ENCODE data around the gene LBHD2.

DNA sequence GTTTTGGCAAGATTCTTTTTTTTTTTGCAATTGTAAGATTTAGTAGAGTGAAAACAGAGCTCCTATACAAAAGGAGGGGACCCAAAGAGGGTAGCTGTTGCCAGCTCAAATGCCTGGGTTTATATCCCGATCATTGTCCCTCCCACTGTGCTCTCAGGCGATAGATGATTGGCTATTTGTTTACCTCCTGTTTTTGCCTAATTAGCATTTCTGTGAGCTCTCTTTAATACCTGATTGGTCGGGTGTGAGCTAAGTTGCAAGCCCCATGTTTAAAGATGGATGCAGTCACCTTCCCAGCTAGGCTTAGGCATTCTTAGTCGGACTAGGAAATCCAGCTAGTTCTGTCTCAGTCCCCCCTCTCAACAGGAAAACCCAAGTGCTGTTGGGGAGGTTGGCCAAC, 12.4 kb downstream of the LBHD2 start:
- TF ChIP-seq, protein P1, sequence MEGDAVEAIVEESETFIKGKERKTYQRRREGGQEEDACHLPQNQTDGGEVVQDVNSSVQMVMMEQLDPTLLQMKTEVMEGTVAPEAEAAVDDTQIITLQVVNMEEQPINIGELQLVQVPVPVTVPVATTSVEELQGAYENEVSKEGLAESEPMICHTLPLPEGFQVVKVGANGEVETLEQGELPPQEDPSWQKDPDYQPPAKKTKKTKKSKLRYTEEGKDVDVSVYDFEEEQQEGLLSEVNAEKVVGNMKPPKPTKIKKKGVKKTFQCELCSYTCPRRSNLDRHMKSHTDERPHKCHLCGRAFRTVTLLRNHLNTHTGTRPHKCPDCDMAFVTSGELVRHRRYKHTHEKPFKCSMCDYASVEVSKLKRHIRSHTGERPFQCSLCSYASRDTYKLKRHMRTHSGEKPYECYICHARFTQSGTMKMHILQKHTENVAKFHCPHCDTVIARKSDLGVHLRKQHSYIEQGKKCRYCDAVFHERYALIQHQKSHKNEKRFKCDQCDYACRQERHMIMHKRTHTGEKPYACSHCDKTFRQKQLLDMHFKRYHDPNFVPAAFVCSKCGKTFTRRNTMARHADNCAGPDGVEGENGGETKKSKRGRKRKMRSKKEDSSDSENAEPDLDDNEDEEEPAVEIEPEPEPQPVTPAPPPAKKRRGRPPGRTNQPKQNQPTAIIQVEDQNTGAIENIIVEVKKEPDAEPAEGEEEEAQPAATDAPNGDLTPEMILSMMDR (IDR thresholded peaks at IDR 0.05) = no peak
- no peak for TF ChIP-seq POLR2A (IDR thresholded peaks at IDR 0.05)
- TF ChIP-seq POLR2AphosphoS5 (IDR thresholded peaks at IDR 0.05) = no peak
- no peak for TF ChIP-seq EP300 (IDR thresholded peaks at IDR 0.05)
